NCI-H1436 (cell line): Measurements from ENCODE around the gene SLC24A3.

Source experiments
- DNase-seq: peaks from one replicate; lab custom pipeline; 2025; lab: John Stamatoyannopoulos, UW

SLC24A3 gene

DNA sequence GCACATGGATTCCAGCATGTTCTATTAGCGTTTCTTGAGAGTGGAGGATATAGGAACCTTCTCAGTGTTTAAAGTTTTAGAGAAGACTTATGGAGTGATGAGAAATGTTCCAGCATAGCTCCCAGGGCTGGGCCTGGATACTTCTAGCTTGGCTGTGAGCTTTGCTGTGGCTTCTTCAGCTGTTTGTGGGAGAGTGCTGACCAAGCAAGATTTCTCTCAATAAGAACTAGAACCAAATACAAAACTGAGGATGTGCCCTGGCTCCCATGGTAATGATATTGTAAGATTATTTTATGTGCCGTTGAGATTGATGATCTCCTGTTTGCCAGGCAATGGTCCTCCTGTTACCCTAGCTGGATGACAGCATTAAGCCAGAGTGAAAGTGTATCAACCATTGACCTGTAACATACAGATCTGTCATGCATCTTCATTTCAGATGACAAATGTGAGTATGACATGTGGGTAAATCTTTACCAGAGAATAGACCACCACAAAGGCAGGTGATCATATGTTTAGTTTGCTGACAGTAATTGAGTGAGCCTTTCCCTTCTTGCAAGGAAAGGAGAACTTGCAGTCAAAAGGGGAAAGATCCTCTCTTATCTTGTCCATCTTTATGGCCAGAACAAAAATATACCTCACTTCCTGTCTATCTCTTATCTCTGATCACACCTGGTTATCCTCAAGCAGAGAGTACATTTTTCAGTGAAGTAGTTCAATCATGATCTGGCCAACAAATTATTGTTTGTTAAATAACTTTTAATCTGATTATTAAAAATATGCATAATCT is 180.1 kb downstream of the SLC24A3 start:
- no peak for DNase-seq

DNA sequence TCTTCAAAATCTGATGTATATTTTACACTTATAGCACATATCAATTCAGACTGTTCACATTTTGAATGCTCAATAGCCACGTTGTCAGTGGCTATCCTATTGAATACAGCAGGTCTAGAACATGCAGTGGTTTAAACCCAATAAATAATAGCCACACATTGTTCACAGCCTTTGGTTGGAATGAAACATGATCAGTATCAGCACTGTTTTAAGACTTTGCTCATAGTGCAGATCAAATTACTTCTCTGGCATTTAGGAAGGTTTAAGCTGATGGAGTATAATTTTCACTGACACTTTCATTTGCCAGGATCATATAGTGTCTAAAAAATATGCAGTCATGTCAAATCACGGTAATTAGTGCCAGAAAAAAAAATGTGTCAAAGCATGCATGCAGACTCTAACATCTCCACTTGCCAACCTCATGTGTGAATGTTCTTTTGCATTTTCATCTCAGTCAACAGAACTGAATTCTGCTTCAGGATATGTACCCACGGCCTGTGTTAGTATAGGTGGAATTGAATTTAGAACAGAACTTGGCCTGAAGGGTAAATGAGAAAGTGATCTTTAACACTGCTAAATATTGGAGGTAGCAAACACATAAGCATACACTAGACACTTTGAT is 184.1 kb downstream of the SLC24A3 start:
- no peak for DNase-seq

- DNase-seq = no peak
Observed at GRCh38 chr20:19397226-19397625, 184.8 kb downstream of the SLC24A3 start.

GRCh38 chr20:19397666-19398065 is 185.2 kb downstream of the SLC24A3 start:
- no peak for DNase-seq

DNA sequence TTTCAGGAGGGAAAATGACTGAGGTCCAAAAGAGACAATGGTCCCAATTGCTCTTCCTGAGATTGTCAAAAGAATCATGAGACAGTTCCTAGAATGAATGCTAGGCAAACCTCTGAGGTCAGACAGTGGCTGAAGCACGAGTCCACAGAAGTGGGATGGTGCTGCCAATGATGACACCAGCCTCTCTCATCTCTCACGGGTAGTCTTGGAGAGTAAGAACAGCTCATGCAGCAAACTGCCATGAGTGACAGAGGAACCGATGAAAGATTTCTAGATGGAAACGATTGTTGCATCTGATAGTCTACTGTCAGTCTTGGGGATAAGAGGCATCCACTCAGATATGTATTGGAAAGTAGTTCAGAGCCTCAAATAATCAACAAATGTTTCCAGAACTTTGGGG is 188.7 kb downstream of the SLC24A3 start:
- no peak for DNase-seq

- no peak for DNase-seq
Observed at GRCh38 chr20:19403549-19403948, 191.1 kb downstream of the SLC24A3 start.

DNA sequence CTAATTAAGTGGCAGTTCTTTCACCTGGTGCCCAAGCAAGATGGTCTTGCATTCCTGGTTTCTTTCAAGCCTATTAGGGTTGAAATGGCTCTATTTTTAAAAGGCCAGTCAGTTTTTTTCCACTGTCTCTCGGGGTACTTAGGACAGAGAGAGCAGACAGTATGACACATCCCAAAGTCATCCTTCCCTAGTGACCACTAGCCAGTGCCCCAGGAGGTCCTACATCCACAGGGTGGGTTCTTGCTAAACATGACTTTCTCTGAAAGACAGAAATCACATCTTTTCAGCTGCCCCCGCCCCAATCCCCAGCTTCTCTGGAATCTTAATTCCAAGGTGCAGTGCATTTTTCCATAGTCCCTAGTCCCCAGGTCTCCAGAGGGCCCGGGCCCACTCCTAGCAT is 192.4 kb downstream of the SLC24A3 start:
- DNase-seq = no peak

GRCh38 chr20:19405958-19406357 is 193.5 kb downstream of the SLC24A3 start:
- no peak for DNase-seq

DNA sequence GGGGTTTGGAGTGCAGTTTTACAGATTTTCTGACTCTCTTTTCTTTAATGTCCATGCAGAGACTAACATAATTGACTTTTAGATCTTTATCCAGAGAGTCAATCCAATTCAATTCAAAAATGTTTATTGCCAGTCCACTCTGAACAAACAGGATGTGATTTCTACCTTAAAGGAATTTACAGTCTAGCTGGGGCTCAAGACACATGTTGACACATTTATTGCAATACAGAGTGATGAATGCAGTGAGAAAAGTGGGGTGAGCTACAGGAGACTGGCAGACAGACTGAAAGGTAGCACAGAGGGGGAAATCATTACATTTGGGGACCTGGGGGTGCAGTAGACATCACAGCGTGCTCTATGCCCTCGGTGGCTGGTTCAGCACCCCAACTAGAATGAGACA is 193.9 kb downstream of the SLC24A3 start:
- no peak for DNase-seq

GRCh38 chr20:19407196-19407595 is 194.8 kb downstream of the SLC24A3 start:
- no peak for DNase-seq

DNA sequence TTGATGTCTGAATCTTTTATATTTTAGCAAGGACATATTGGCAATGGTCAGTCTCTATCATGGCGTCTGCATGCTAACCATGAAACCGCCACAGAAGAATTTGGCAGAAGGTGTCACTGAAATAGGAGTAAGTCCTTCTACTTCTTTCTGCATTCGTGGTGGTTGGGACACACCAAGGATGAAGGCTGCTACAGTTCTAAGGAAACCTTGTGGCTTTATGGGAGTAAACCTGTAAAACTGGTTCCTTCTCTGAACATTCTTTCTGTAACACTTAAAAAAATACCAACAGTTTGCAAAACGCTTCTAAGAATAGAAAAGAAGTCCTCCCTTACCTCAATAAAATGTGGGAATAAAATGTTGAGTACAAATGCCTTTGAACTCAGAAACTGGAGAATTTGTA is 195.3 kb downstream of the SLC24A3 start:
- no peak for DNase-seq

- DNase-seq = no peak
Observed at GRCh38 chr20:19408971-19409370, 196.5 kb downstream of the SLC24A3 start.

- no peak for DNase-seq
Observed at GRCh38 chr20:19411811-19412210, 199.4 kb downstream of the SLC24A3 start.

- DNase-seq = no peak
Observed at GRCh38 chr20:19412254-19412653, 199.8 kb downstream of the SLC24A3 start.

DNA sequence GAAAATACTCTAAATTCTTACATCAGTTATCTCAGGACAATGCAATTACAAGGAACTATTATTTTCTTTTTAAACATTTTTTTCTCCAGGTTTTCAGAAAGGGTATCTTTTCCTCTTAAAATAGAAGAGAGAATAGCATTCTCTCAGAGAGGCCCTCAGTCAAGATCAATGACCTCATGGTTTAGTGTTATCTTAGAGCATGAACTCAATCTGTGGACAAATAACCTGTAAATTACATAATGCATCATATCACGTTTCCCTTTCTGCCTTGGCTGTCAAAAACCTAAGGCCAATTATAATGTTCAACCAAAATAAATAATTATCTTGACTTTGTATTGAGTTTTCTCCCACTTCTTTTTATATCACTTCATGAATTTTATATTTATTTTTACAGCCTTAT is 202.2 kb downstream of the SLC24A3 start:
- no peak for DNase-seq

GRCh38 chr20:19415786-19416185 is 203.3 kb downstream of the SLC24A3 start:
- no peak for DNase-seq

DNA sequence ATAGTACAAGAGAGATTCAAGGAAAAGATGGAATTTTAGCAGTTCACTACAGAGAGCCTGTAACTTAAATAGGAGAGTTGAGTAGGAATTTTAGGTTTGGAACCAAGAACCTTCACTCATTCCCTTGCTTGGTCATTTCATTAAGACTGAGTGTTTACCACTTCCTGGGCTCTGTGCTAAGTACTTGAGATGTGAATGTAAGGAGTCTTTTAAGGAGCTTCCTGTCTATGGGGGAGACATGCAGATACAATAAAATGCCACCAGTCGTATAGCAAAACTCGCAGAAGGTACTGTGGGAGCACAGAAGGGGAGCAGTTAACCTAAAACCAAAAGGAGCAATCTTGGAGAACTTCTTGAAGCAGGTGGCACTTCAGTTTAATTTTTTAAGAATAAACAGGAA is 204.2 kb downstream of the SLC24A3 start:
- no peak for DNase-seq

- DNase-seq = no peak
Observed at GRCh38 chr20:19419396-19419795, 207.0 kb downstream of the SLC24A3 start.

DNA sequence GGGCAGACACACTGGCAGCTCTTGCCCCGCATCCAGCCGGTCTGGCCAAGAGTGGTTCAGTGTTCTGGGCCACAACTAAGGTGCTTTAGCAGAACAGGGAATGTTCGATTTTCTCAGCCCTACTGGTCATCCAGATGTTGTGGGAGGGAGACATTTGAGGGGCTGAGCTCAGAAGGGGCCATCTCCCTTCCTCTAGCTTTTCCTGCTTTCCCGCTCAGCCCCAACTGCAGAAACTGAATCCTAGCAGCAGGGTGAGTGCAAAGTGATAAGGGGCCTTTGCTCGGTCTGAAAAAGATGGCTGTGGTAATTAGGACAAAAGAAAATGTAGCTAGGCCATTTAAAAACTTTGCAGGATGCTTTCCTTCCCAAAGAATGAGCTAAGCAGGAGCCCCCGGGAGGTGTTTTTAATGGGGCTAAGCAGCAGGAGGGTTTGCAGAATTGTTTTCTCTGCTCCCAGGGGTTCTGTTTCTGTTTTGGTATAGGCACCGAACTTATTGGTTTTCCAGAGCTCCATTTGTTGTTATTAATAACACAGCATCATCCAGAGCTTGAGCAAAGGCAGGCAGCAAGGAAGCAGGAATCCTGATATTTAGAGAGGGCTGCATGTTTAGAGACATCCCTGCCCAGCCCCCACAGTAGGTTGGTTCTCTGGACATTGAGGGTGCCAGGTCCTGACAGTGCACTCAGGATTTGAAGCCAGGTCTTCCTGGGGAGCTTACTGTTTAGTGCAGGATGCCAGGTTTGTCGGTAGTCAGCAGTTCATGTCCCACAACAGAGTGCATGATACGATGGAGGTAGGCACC is 210.9 kb downstream of the SLC24A3 start:
- DNase-seq = no peak

DNA sequence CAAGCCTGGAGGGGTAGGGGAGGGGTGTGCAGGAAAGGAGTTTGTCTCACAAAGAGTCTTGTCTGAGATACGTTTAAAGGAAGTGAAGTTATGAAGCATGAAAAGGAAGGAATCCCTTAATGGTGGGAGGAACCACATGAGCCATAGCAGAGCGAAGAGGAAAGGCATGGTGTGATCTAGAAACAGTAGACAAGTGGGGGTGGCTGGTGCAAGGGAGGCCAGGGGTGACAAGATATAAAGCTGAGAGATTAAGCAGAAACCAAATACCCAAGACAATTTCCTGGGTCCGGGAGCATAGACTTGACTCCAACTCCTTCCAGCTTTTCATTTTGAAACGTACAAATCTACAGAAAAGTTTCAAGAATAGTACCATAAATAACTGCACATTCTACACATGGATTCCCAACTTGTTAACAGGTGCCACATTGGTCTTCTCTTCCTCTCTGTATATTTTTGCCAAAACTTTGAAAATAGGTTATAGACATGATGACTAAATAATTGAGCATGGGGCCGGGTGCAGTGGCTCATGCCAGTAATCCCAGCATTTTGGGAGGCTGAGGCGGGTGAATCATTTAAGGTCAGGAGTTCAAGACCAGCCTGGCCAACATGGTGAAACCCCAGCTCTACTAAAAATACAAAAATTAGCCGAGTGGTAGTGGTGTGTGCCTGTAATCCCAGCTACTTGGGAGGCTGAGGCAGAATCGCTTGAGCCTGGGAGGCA is 211.6 kb downstream of the SLC24A3 start:
- no peak for DNase-seq

DNA sequence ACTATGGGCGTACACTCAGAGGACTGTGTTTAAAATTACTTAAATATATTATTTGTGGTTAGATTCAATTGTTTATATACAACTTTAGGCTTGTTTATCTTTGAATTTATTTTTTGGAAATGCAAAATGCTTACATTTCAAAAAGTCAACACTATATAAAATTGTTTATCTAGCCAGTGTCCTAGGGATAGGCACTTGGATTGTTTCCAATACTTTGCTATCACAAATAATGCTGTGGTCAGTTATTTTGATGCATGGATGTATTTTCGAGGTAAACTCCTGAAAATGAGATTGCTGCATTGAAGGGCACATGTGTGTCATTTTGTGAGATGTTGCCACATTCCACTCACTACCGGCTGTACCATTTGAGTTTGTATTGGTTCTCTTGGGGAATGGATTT is 213.9 kb downstream of the SLC24A3 start:
- DNase-seq = no peak

- no peak for DNase-seq
Observed at GRCh38 chr20:19427480-19427879, 215.0 kb downstream of the SLC24A3 start.
